ENCODE results near the gene MGAT3. TPM values are rescaled to one million over a fixed set of nuclear protein-coding genes. Genes with fewer than 3 reads are reported as not detected.

The MGAT3 gene
- total and polyA plus RNA-seq, 2 of the 8 experiments (the other 6 are each of a cell fraction or from before 2014, with no cell fraction given): 4.3 to 9.2 TPM

- TF ChIP-seq ATF2 (IDR thresholded peaks at IDR 0.05; ENCODE audit: low read length): no peak
- 0 out of 2 replicates have a peak, but pooled peaks have one; percentile 11 for TF ChIP-seq ATF3 (IDR thresholded peaks at IDR 0.05; ENCODE audit: insufficient read depth, low read depth, low read length)
- TF ChIP-seq SIX5 (IDR thresholded peaks at IDR 0.05; ENCODE audit: low read depth, low read length): no peak
- TF ChIP-seq MAFK (IDR thresholded peaks at IDR 0.05; ENCODE audit: low read depth, low read length): no peak
- TF ChIP-seq RAD21 (IDR thresholded peaks at IDR 0.05 in 1 of 2, conservative IDR thresholded peaks at IDR 0.05 in 1 of 2; ENCODE audit: low read depth in 2 of 2, low read length in 2 of 2): peak; percentile 87 to 91
- no peak for TF ChIP-seq KDM5A (IDR thresholded peaks at IDR 0.05; ENCODE audit: low read length)
- peak; percentile 29; the same call in 1 of the 2 replicates for TF ChIP-seq TAF1 (IDR thresholded peaks at IDR 0.05; ENCODE audit: low read depth, low read length)
- no peak for TF ChIP-seq RFX5 (IDR thresholded peaks at IDR 0.05; ENCODE audit: borderline replicate concordance, low read depth, low read length)
- TF ChIP-seq EP300 (IDR thresholded peaks at IDR 0.05; ENCODE audit: borderline replicate concordance in 1 of 2, low read depth in 2 of 2, low read length in 2 of 2): peak in 1 of 2 experiments; percentile 63; a peak in 1 of 3 replicates
- TF ChIP-seq CTCF (IDR thresholded peaks at IDR 0.05; ENCODE audit: control extremely low read depth in 1 of 3, insufficient read depth in 1 of 3, low read depth in 1 of 3, low read length in 3 of 3): peak; percentile 87 to 91 (median 90)
- no peak for TF ChIP-seq POLR2AphosphoS5 (IDR thresholded peaks at IDR 0.05; ENCODE audit: low read depth, low read length)
- 0 out of 2 replicates have a peak, but pooled peaks have one; percentile 18 for TF ChIP-seq RBBP5 (IDR thresholded peaks at IDR 0.05; ENCODE audit: borderline replicate concordance, low read depth, low read length)
- TF ChIP-seq ZNF274 (IDR thresholded peaks at IDR 0.05; ENCODE audit: borderline replicate concordance, extremely low read depth, low read length): no peak
- no peak for TF ChIP-seq JUN (IDR thresholded peaks at IDR 0.05; ENCODE audit: low read depth, low read length)
Observed at GRCh38 chr22:39534591-39535356, 78.0 kb downstream of the MGAT3 start (continued).

Data from H1 (cell line).